WTC11 (cell line): ENCODE measurements around the gene SLC26A11. TPM values are rescaled to one million over a fixed set of nuclear protein-coding genes. Genes with fewer than 3 reads are reported as not detected.

Source experiments
- CDX4 ChIP-seq: fragments of 250-450 bp; sonication (Bioruptor Pico); IDR thresholded peaks from 2 replicates; pipeline ENCODE4 v1.9.0; 2021; ENCODE audit warnings: moderate library complexity, mild to moderate bottlenecking, inconsistent platforms, borderline replicate concordance
- CREB1 ChIP-seq: sonication (generic); formaldehyde crosslinking; IDR thresholded peaks from 2 replicates; pipeline ENCODE4 v1.8.0; 2023; ENCODE audit warnings: mild to moderate bottlenecking, missing genetic modification reagents
- CREM ChIP-seq: sonication (generic); formaldehyde crosslinking; IDR thresholded peaks from 2 replicates; pipeline ENCODE4 v1.8.1; 2022; ENCODE audit warnings: mild to moderate bottlenecking, missing genetic modification reagents, moderate library complexity
- ELF4 ChIP-seq: sonication (generic); formaldehyde crosslinking; IDR thresholded peaks from 2 replicates; pipeline ENCODE4 v1.8.1; 2022; ENCODE audit warnings: low read depth, mild to moderate bottlenecking, moderate library complexity, missing genetic modification reagents
- GTF2I ChIP-seq: fragments of 250-450 bp; sonication (Bioruptor Pico); conservative IDR thresholded peaks from 2 replicates; pipeline ENCODE4 v1.4.0; 2021; ENCODE audit warnings: mild to moderate bottlenecking
- KAT7 ChIP-seq: sonication (generic); formaldehyde crosslinking; IDR thresholded peaks from 2 replicates; pipeline ENCODE4 v1.8.1; 2023; ENCODE audit warnings: missing genetic modification reagents, mild to moderate bottlenecking, borderline replicate concordance
- PREB ChIP-seq: sonication (generic); formaldehyde crosslinking; IDR thresholded peaks from 2 replicates; pipeline ENCODE4 v1.8.1; 2022; ENCODE audit warnings: mild to moderate bottlenecking, missing genetic modification reagents, moderate library complexity, borderline replicate concordance
- TCF7 ChIP-seq: sonication (generic); formaldehyde crosslinking; IDR thresholded peaks from 2 replicates; pipeline ENCODE4 v1.8.0; 2022; ENCODE audit warnings: mild to moderate bottlenecking, low read depth, missing genetic modification reagents, moderate library complexity
- TP53 ChIP-seq: sonication (generic); formaldehyde crosslinking; IDR thresholded peaks from 2 replicates; pipeline ENCODE4 v1.8.1; 2023; ENCODE audit warnings: mild to moderate bottlenecking, missing genetic modification reagents
- total RNA-seq: library from RNA; stranded (reverse); gene quantifications from 3 replicates; pipeline ENCODE4 v1.2.3, GENCODE V29; 2021
- TF ChIP-seq, protein P1 (sequence below): sonication (generic); formaldehyde crosslinking; IDR thresholded peaks from 2 replicates; pipeline ENCODE4 v1.8.1; 2022; ENCODE audit warnings: low read depth, mild to moderate bottlenecking, moderate library complexity, missing genetic modification reagents, borderline replicate concordance
- TF ChIP-seq, protein P2 (sequence below): fragments of 250-450 bp; sonication (Bioruptor Pico); IDR thresholded peaks from 2 replicates; pipeline ENCODE4 v1.8.0; 2021; ENCODE audit warnings: mild to moderate bottlenecking
- TF ChIP-seq, protein P3 (sequence below): sonication (generic); formaldehyde crosslinking; IDR thresholded peaks from 2 replicates; pipeline ENCODE4 v1.8.0; 2023; ENCODE audit warnings: mild to moderate bottlenecking, missing genetic modification reagents
- TF ChIP-seq, protein P4 (sequence below): sonication (generic); formaldehyde crosslinking; IDR thresholded peaks from 2 replicates; pipeline ENCODE4 v1.8.0; 2023; ENCODE audit warnings: missing genetic modification reagents, mild to moderate bottlenecking, borderline replicate concordance

SLC26A11 gene
- total RNA-seq, 1 experiment from 2014 or later = 26.4 TPM

- TF ChIP-seq, protein P1, sequence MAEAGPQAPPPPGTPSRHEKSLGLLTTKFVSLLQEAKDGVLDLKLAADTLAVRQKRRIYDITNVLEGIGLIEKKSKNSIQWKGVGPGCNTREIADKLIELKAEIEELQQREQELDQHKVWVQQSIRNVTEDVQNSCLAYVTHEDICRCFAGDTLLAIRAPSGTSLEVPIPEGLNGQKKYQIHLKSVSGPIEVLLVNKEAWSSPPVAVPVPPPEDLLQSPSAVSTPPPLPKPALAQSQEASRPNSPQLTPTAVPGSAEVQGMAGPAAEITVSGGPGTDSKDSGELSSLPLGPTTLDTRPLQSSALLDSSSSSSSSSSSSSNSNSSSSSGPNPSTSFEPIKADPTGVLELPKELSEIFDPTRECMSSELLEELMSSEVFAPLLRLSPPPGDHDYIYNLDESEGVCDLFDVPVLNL = no peak
- TF ChIP-seq PREB (CRISPR knock-in tag) = no peak
- TF ChIP-seq, protein P2, sequence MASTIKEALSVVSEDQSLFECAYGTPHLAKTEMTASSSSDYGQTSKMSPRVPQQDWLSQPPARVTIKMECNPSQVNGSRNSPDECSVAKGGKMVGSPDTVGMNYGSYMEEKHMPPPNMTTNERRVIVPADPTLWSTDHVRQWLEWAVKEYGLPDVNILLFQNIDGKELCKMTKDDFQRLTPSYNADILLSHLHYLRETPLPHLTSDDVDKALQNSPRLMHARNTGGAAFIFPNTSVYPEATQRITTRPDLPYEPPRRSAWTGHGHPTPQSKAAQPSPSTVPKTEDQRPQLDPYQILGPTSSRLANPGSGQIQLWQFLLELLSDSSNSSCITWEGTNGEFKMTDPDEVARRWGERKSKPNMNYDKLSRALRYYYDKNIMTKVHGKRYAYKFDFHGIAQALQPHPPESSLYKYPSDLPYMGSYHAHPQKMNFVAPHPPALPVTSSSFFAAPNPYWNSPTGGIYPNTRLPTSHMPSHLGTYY (CRISPR knock-in tag) = no peak
- TF ChIP-seq ELF4 (CRISPR knock-in tag) = no peak
- TF ChIP-seq CDX4 (CRISPR knock-in tag) = no peak
- no peak for TF ChIP-seq TP53 (CRISPR knock-in tag)
- TF ChIP-seq, protein P3, sequence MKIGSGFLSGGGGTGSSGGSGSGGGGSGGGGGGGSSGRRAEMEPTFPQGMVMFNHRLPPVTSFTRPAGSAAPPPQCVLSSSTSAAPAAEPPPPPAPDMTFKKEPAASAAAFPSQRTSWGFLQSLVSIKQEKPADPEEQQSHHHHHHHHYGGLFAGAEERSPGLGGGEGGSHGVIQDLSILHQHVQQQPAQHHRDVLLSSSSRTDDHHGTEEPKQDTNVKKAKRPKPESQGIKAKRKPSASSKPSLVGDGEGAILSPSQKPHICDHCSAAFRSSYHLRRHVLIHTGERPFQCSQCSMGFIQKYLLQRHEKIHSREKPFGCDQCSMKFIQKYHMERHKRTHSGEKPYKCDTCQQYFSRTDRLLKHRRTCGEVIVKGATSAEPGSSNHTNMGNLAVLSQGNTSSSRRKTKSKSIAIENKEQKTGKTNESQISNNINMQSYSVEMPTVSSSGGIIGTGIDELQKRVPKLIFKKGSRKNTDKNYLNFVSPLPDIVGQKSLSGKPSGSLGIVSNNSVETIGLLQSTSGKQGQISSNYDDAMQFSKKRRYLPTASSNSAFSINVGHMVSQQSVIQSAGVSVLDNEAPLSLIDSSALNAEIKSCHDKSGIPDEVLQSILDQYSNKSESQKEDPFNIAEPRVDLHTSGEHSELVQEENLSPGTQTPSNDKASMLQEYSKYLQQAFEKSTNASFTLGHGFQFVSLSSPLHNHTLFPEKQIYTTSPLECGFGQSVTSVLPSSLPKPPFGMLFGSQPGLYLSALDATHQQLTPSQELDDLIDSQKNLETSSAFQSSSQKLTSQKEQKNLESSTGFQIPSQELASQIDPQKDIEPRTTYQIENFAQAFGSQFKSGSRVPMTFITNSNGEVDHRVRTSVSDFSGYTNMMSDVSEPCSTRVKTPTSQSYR (CRISPR knock-in tag) = no peak
- TF ChIP-seq CREM (CRISPR knock-in tag) = no peak
- TF ChIP-seq GTF2I = no peak
- TF ChIP-seq KAT7 = no peak
- TF ChIP-seq, protein P4, sequence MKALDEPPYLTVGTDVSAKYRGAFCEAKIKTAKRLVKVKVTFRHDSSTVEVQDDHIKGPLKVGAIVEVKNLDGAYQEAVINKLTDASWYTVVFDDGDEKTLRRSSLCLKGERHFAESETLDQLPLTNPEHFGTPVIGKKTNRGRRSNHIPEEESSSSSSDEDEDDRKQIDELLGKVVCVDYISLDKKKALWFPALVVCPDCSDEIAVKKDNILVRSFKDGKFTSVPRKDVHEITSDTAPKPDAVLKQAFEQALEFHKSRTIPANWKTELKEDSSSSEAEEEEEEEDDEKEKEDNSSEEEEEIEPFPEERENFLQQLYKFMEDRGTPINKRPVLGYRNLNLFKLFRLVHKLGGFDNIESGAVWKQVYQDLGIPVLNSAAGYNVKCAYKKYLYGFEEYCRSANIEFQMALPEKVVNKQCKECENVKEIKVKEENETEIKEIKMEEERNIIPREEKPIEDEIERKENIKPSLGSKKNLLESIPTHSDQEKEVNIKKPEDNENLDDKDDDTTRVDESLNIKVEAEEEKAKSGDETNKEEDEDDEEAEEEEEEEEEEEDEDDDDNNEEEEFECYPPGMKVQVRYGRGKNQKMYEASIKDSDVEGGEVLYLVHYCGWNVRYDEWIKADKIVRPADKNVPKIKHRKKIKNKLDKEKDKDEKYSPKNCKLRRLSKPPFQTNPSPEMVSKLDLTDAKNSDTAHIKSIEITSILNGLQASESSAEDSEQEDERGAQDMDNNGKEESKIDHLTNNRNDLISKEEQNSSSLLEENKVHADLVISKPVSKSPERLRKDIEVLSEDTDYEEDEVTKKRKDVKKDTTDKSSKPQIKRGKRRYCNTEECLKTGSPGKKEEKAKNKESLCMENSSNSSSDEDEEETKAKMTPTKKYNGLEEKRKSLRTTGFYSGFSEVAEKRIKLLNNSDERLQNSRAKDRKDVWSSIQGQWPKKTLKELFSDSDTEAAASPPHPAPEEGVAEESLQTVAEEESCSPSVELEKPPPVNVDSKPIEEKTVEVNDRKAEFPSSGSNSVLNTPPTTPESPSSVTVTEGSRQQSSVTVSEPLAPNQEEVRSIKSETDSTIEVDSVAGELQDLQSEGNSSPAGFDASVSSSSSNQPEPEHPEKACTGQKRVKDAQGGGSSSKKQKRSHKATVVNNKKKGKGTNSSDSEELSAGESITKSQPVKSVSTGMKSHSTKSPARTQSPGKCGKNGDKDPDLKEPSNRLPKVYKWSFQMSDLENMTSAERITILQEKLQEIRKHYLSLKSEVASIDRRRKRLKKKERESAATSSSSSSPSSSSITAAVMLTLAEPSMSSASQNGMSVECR = no peak
- TF ChIP-seq TCF7 = no peak
- TF ChIP-seq CREB1 (CRISPR knock-in tag) = no peak
Observed at GRCh38 chr17:80262775-80263244, 42.6 kb downstream of the SLC26A11 start (continued).
